ENCODE measurements around the gene KIAA1217.

KIAA1217 gene

GRCh38 chr10:24277277-24277676 is 68.3 kb downstream of the KIAA1217 start:
- Histone ChIP-seq H3K4me1 (ENCODE audit: insufficient read depth, low read length, poor library complexity, severe bottlenecking) (no peaks in the 10 kb centered on the region), H3K36me3 (ENCODE audit: insufficient read depth, low read length) (no peaks in the 10 kb centered on the region), H3K9me2 (replicated peaks; ENCODE audit: low read depth, low read length) (no peaks in the 10 kb centered on the region), H4K20me1 (ENCODE audit: insufficient read depth, low read length, poor library complexity, severe bottlenecking) (no peaks in the 10 kb centered on the region), H3F3A (ENCODE audit: low read depth) (no peaks in the 10 kb centered on the region), H3K9ac (ENCODE audit: low read depth, low read length, poor library complexity, severe bottlenecking) (no peak overlapping the region), H3K79me2 (ENCODE audit: insufficient read depth, low read length) (no peaks in the 10 kb centered on the region), H3K4me2 (ENCODE audit: low read depth, low read length, poor library complexity, severe bottlenecking) (no peak overlapping the region), H3K27me3 (ENCODE audit: insufficient read depth, low read length, poor library complexity, severe bottlenecking) (no peaks in the 10 kb centered on the region), H2AFZ (ENCODE audit: low read length) (no peak overlapping the region), H3K4me3 (ENCODE audit: low read length, poor library complexity, severe bottlenecking) (no peak overlapping the region), H3K9me3 (ENCODE audit: insufficient read depth, low read depth, low read length) (no peaks in the 10 kb centered on the region)
- TF ChIP-seq, protein P1, sequence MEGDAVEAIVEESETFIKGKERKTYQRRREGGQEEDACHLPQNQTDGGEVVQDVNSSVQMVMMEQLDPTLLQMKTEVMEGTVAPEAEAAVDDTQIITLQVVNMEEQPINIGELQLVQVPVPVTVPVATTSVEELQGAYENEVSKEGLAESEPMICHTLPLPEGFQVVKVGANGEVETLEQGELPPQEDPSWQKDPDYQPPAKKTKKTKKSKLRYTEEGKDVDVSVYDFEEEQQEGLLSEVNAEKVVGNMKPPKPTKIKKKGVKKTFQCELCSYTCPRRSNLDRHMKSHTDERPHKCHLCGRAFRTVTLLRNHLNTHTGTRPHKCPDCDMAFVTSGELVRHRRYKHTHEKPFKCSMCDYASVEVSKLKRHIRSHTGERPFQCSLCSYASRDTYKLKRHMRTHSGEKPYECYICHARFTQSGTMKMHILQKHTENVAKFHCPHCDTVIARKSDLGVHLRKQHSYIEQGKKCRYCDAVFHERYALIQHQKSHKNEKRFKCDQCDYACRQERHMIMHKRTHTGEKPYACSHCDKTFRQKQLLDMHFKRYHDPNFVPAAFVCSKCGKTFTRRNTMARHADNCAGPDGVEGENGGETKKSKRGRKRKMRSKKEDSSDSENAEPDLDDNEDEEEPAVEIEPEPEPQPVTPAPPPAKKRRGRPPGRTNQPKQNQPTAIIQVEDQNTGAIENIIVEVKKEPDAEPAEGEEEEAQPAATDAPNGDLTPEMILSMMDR (conservative IDR thresholded peaks at IDR 0.05; ENCODE audit: low read length) = no peak
- no peak for TF ChIP-seq EZH2phosphoT487 (IDR thresholded peaks at IDR 0.05; ENCODE audit: borderline replicate concordance)

DNA sequence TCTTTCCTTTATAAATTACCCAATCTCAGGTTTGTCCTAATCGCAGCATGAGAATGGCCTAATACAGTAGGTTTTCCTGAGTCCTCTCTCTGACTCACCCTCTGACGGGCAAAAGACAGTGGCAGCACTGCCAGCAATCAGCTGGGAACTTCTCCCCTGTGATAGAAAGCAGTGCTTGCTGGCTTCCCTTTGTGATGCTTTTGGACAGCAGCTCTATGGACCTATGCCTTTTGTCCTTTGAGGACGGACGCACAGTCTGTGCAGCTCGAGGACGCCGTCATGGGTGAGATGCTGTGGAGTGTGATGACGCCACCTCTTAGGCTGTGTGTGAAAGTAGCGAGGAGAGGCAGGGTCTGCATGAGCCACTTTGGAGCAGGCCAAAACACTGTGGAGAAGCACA is 68.8 kb downstream of the KIAA1217 start:
- no peak overlapping the region for H2AFZ ChIP-seq (ENCODE audit: low read length)
- no peak overlapping the region for H3K9ac ChIP-seq (ENCODE audit: low read depth, low read length, poor library complexity, severe bottlenecking)
- H3K4me2 ChIP-seq (ENCODE audit: low read depth, low read length, poor library complexity, severe bottlenecking) = no peak overlapping the region
- no peaks in the 10 kb centered on the region for H3K4me1 ChIP-seq (ENCODE audit: insufficient read depth, low read length, poor library complexity, severe bottlenecking)
- H3F3A ChIP-seq (ENCODE audit: low read depth) = no peaks in the 10 kb centered on the region
- no peaks in the 10 kb centered on the region for H3K9me2 ChIP-seq (replicated peaks; ENCODE audit: low read depth, low read length)
- H3K79me2 ChIP-seq (ENCODE audit: insufficient read depth, low read length) = no peaks in the 10 kb centered on the region
- H3K9me3 ChIP-seq (ENCODE audit: insufficient read depth, low read depth, low read length) = no peaks in the 10 kb centered on the region
- H4K20me1 ChIP-seq (ENCODE audit: insufficient read depth, low read length, poor library complexity, severe bottlenecking) = no peaks in the 10 kb centered on the region
- H3K4me3 ChIP-seq (ENCODE audit: low read length, poor library complexity, severe bottlenecking) = no peak overlapping the region
- H3K27me3 ChIP-seq (ENCODE audit: insufficient read depth, low read length, poor library complexity, severe bottlenecking) = no peaks in the 10 kb centered on the region
- TF ChIP-seq, protein P1 (conservative IDR thresholded peaks at IDR 0.05; ENCODE audit: low read length) = no peak
- TF ChIP-seq EZH2phosphoT487 (IDR thresholded peaks at IDR 0.05; ENCODE audit: borderline replicate concordance) = no peak
- no peaks in the 10 kb centered on the region for H3K36me3 ChIP-seq (ENCODE audit: insufficient read depth, low read length)

GRCh38 chr10:24278176-24278889 is 69.4 kb downstream of the KIAA1217 start:
- Histone ChIP-seq H3K4me1 (ENCODE audit: insufficient read depth, low read length, poor library complexity, severe bottlenecking) (no peaks in the 10 kb centered on the region), H3K36me3 (ENCODE audit: insufficient read depth, low read length) (no peaks in the 10 kb centered on the region), H3K4me2 (ENCODE audit: low read depth, low read length, poor library complexity, severe bottlenecking) (no peak overlapping the region)

More at GRCh38 chr10:24278176-24278889, 69.4 kb downstream of the KIAA1217 start:
- H4K20me1 ChIP-seq (ENCODE audit: insufficient read depth, low read length, poor library complexity, severe bottlenecking) = no peaks in the 10 kb centered on the region
- no peaks in the 10 kb centered on the region for H3K9me3 ChIP-seq (ENCODE audit: insufficient read depth, low read depth, low read length)
- no peak overlapping the region for H3K4me3 ChIP-seq (ENCODE audit: low read length, poor library complexity, severe bottlenecking)
- no peaks in the 10 kb centered on the region for H3F3A ChIP-seq (ENCODE audit: low read depth)
- no peaks in the 10 kb centered on the region for H3K9me2 ChIP-seq (replicated peaks; ENCODE audit: low read depth, low read length)
- no peaks in the 10 kb centered on the region for H3K79me2 ChIP-seq (ENCODE audit: insufficient read depth, low read length)
- TF ChIP-seq EZH2phosphoT487 (IDR thresholded peaks at IDR 0.05; ENCODE audit: borderline replicate concordance) = no peak
- TF ChIP-seq, protein P1 (conservative IDR thresholded peaks at IDR 0.05; ENCODE audit: low read length) = no peak
- H2AFZ ChIP-seq (ENCODE audit: low read length) = no peak overlapping the region
- no peak overlapping the region for H3K9ac ChIP-seq (ENCODE audit: low read depth, low read length, poor library complexity, severe bottlenecking)
- no peaks in the 10 kb centered on the region for H3K27me3 ChIP-seq (ENCODE audit: insufficient read depth, low read length, poor library complexity, severe bottlenecking)
